Measurements from ENCODE around the gene AKR7A2. TPM values are rescaled to one million over a fixed set of nuclear protein-coding genes. Genes with fewer than 3 reads are reported as not detected.

The AKR7A2 gene
- total and polyA plus RNA-seq, 8 donors = 18.7 to 108 (median 48.6) TPM; not detected in 1

GRCh38 chr1:19327736-19328135 lies 15.8 kb upstream of the AKR7A2 start:
- intact Hi-C loops (cut with DNase I; ENCODE audit: low total_unique reads) = no loop called here
- Histone ChIP-seq H3K27ac (no peak overlapping the region), H3K4me3 (no peak overlapping the region), H3K36me3 (peaks cover 35 to 85% (median 78%) of the 10 kb centered on the region in 4 donors), H3K9me3 (no peaks in the 10 kb centered on the region), H3K27me3 (no peaks in the 10 kb centered on the region), H3K4me1 (no peaks in the 10 kb centered on the region)
- TF ChIP-seq EP300 (IDR thresholded peaks at IDR 0.05) (no peak), POLR2A (IDR thresholded peaks at IDR 0.05) (no peak), POLR2AphosphoS5 (IDR thresholded peaks at IDR 0.05) (no peak)
- TF ChIP-seq, protein P1, sequence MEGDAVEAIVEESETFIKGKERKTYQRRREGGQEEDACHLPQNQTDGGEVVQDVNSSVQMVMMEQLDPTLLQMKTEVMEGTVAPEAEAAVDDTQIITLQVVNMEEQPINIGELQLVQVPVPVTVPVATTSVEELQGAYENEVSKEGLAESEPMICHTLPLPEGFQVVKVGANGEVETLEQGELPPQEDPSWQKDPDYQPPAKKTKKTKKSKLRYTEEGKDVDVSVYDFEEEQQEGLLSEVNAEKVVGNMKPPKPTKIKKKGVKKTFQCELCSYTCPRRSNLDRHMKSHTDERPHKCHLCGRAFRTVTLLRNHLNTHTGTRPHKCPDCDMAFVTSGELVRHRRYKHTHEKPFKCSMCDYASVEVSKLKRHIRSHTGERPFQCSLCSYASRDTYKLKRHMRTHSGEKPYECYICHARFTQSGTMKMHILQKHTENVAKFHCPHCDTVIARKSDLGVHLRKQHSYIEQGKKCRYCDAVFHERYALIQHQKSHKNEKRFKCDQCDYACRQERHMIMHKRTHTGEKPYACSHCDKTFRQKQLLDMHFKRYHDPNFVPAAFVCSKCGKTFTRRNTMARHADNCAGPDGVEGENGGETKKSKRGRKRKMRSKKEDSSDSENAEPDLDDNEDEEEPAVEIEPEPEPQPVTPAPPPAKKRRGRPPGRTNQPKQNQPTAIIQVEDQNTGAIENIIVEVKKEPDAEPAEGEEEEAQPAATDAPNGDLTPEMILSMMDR (IDR thresholded peaks at IDR 0.05) = no peak
- DNase-seq = no peak
- WGBS, 5 donors = 76 to 82% (median 81%) methylated on average over 9 of the region's 9 CpGs

- Histone ChIP-seq H3K36me3 (peaks cover 35 to 89% (median 82%) of the 10 kb centered on the region in 4 donors), H3K27me3 (no peaks in the 10 kb centered on the region), H3K27ac (no peak overlapping the region), H3K9me3 (no peaks in the 10 kb centered on the region), H3K4me1 (no peaks in the 10 kb centered on the region), H3K4me3 (no peak overlapping the region)
- 85 to 93% (median 86%) methylated on average over 13 to 16 of the region's 16 CpGs for WGBS, 5 donors
- TF ChIP-seq, protein P1 (IDR thresholded peaks at IDR 0.05) = no peak
- TF ChIP-seq POLR2AphosphoS5 (IDR thresholded peaks at IDR 0.05) (no peak), POLR2A (IDR thresholded peaks at IDR 0.05) (no peak), EP300 (IDR thresholded peaks at IDR 0.05) (no peak)
- no peak for DNase-seq
- intact Hi-C loops (cut with DNase I; ENCODE audit: low total_unique reads) = no loop called here
Measured at GRCh38 chr1:19327301-19327700, 15.4 kb upstream of the AKR7A2 start.

- no peaks in the 10 kb centered on the region for H3K27me3 ChIP-seq
- 79 to 92% (median 82%) methylated on average over 6 of the region's 6 CpGs for WGBS, 5 donors
Measured at GRCh38 chr1:19326748-19327065, 14.8 kb upstream of the AKR7A2 start.

DNA sequence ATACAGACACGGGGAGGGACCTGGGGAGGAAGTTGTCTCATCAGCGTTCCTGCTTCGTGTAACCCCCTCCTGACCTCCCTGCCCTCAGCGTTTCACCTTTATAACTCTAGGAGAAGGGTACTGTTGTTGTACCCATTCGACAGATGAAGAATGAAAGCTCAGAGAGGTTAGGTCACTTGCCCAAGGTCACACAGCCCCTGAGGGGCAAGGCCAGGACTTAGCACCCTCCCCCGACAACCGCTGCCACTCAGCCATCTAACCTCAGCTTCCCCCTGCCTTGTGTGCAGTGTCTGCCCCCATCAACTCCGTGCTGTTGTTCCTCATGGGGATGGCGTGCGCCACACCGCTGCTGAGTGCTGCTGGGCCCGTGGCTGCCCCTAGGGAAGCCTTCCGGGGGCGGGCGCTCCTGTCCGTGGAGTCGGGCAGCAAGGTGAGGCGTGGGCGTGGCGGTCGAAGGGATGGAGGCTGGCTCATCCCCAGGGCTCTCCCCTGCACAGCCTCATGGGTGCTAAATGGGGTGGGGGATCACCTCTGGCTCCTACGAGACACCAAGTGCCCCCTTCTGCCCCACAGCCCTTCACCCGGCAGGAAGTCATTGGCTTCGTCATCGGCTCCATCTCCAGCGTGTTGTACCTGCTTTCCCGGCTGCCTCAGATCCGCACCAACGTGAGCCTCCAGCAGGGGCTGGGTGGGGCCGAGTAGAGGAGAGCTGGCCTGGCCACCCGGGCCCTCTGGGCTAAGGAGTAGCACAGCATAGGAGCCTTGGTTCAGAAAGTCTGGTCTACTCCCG lies 14.2 kb upstream of the AKR7A2 start:
- peaks cover 35 to 99% (median 85%) of the 10 kb centered on the region in 4 donors for H3K36me3 ChIP-seq
- WGBS, 5 donors = 80 to 87% (median 86%) methylated on average over 10 to 32 of the region's 32 CpGs
- TF ChIP-seq, protein P1 (IDR thresholded peaks at IDR 0.05) = no peak
- TF ChIP-seq POLR2A (IDR thresholded peaks at IDR 0.05) (no peak), POLR2AphosphoS5 (IDR thresholded peaks at IDR 0.05) (no peak)

More at GRCh38 chr1:19326748-19327065, 14.8 kb upstream of the AKR7A2 start:
- H3K4me1 ChIP-seq = no peaks in the 10 kb centered on the region
- H3K36me3 ChIP-seq = peaks cover 35 to 95% (median 87%) of the 10 kb centered on the region in 4 donors
- TF ChIP-seq, protein P1 (IDR thresholded peaks at IDR 0.05) = no peak
- no peak for TF ChIP-seq POLR2AphosphoS5 (IDR thresholded peaks at IDR 0.05)
- no peak for TF ChIP-seq EP300 (IDR thresholded peaks at IDR 0.05)
- TF ChIP-seq POLR2A (IDR thresholded peaks at IDR 0.05) = no peak
- intact Hi-C loops (cut with DNase I; ENCODE audit: low total_unique reads) = no loop called here
- no peak overlapping the region for H3K27ac ChIP-seq
- DNase-seq = no peak
- H3K4me3 ChIP-seq = no peak overlapping the region
- H3K9me3 ChIP-seq = no peaks in the 10 kb centered on the region

More for the DNA sequence above, 14.2 kb upstream of the AKR7A2 start:
- H3K4me3 ChIP-seq = no peak overlapping the region
- no peaks in the 10 kb centered on the region for H3K4me1 ChIP-seq
- intact Hi-C loops (cut with DNase I; ENCODE audit: low total_unique reads) = no loop called here
- no peak overlapping the region for H3K27ac ChIP-seq
- no peaks in the 10 kb centered on the region for H3K27me3 ChIP-seq
- DNase-seq = no peak
- no peaks in the 10 kb centered on the region for H3K9me3 ChIP-seq
